HG02610 (cell line): ENCODE measurements around the gene AP1G1.

Source experiments
- ATAC-seq: cut with Tn5 transposase; IDR thresholded peaks from one replicate; pipeline ENCODE4 v1.9.1; 2021; ENCODE audit warnings: mild to moderate bottlenecking, moderate library complexity; ENCODE audit not compliant: unreplicated experiment

The AP1G1 gene

DNA sequence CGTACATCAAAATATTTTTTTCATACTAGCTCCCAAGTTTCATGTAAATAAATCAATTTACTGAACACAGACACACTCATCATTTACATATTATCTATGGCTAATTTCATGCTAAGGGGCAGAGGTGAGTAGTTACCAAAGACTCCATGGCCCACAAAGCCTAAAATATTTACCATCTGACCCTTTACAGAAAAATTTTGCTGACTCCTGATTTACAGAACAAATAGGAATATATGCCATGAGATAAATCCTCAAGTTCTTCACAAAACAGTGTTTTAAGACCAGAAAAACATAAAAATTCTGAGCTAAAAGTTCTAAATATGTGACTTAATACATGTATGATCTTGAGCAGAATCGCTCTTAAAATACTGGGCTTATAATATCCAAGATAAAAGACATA is 47.5 kb downstream of the AP1G1 start:
- ATAC-seq = no peak

DNA sequence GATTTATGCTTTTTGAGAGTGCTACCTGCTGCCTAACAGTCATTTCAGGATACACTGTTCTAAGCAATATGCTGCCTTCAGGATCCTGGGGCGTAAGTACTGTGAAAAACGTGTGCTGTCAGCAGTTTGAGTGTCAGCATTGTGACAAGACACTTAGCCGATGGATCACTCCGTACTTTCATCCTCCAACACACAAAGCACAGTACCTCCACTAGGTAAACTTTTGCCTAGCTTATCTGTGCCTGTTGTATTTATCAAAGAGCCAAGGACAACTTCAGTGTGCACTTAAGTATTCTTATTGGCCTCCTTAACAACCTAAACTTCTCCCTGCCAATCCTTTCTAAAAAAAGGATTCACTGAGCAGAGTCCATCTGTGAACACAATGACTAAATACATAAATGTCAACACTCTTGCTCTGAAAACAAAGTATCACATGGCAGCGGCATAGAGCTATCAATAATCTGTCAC is 50.3 kb downstream of the AP1G1 start:
- no peak for ATAC-seq

DNA sequence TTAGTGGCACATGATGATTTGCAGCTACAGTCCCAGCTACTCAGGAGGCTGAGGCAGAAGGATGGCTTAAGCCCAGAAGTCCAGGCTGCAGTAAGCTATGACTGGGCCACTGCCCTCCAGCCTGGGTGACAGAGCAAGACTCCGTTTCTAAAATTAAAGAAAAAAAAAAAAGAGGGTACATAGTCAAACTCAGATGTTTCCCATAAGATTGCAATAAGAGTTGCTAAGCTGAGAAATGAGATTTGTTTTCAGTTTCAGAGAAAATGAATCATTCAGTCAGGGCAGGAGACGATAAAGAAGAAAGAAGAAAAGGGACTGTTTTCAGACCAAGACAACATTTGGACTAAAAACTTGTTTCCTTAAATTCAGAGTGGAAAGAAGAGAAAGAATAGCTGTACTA is 54.0 kb downstream of the AP1G1 start:
- ATAC-seq = no peak

DNA sequence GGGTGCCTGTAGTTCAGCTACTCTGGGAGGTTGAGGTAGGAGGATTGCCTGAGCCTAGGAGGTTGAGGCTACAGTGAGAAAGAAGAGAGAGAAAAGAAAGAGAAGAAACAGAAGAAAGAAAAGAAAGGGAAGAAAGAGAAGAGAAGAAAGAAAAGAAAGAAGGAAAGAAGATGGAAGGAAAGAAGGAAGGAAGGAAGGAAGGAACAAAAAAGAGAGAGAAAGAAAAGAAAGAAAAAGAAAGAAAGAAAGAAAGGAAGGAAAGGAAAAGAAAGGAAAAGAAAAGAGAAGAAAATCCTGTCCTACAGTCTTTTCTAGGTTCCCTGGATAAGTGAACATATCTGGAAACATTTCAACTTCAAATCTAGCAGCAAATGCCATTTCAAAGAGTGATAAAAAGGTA is 54.5 kb downstream of the AP1G1 start:
- no peak for ATAC-seq

DNA sequence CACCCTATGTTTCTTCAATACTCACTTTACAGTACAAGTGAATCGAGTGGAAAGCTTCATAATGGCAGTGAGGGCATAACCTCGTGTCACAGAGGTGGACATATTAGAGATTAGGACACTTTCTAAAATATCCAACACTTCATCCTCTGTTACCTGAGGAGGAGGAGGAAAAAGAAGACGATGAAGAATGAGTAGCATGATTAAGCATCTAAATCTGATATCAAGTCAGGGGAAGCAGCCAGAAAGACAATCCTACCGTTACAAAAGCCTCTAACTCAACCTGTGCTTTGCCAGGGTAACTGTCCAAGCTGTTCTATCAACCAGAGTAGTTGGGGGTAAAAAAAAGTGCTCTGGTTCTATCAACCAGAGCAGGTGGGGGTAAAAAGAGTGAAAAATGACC is 60.4 kb downstream of the AP1G1 start:
- ATAC-seq = no peak

GRCh38 chr16:71746442-71747046 is 62.1 kb downstream of the AP1G1 start:
- ATAC-seq = no peak

DNA sequence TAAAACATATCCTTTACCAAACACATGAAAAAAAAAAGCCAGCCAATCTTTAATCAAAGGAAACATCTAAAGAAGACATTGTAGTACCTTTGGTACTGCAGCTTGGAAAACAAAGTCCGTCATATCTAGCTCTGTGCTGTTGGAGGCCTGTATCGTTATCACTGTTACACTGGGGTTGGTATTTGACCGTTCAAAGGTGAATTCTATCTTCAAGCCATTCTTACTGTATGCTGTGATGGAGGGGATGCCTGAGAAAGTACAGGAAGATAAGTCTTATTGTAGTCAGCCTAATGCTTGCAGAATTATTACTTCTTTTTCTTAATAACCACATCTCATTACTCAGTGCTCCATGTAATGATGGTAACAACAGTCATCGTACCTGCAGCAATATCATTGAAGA is 69.8 kb downstream of the AP1G1 start:
- no peak for ATAC-seq

DNA sequence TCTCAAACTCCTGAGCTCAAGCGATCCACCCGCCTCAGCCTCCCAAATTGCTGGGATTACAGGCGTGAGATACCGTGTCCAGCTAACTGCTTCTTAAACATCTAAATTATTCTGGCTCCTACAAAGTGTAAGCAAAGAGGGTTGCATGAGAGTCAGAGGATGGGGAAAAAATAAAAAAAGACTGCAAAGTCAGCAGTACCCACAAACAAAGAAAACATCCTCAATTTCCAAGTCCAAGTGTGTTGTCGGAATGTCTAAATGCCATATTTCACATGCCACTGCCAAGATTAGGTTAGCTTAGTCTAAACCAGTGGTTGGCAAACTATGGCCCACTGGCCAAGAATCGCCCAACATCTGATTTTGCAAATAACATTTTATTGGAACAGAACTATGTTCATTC is 71.1 kb downstream of the AP1G1 start:
- ATAC-seq = no peak

- ATAC-seq = no peak
These were observed 74.1 kb downstream of the AP1G1 start for GRCh38 chr16:71734511-71734910.

DNA sequence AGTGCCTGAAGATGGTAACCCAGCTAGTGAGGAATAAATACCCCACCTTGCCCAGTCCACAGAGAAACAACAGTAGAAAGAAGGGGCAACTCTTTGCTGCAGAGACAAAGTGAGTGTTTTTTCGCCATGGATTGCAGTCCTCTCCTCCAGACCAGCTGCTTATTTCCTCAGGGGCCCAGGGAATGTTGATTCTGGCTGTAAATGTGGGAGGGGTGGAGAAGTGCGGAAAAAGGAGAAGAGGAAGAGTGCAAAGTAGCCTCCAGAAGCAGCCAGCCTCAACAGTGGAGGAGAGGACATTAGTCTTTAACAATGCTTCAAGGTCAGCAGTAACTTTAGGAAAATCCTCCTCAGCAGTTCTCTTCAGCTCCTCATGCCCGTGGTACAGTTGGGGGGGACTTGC is 76.0 kb downstream of the AP1G1 start:
- no peak for ATAC-seq

GRCh38 chr16:71727551-71728324 is 80.9 kb downstream of the AP1G1 start:
- ATAC-seq = peak; percentile 28

DNA sequence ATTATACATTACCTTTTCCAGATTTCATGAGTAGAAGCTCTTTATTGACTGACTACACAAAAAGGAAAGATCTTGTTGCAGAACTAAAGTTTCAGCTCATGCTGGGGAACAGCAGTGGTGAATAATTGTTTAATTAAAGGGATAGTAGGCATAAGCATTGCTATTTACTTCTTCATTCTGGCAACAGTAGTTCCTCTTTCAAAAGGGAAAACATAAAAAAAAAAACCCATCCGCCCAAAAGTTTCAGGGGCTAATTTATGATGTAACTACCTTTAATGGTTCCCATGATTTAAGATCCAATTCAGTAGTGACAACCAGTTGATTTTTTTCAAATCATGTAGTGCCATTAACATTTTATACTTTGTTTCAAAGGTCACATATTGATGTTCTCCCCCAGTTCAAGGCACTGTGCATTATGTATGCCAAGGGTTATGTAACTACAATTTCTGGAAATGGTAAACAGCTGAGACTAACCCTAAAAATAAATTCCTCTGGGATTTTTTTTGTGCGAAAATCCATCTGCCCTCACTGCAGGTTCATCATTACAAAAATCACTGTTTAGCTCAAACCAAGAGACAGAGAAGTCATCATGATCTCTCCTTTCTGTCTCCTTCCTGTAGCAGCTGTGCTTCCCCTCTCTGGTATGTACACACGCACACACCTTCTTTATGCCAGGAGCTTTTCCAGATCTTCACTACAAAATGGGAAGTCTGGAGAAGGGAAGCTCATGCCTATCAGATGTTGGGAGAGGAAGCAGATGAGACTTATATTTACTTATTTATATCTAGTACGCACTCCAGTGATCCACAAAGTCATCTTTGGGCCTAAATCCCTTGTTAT is 81.9 kb downstream of the AP1G1 start:
- no peak for ATAC-seq

- ATAC-seq = no peak
These were observed 84.3 kb downstream of the AP1G1 start, which contains the start of gene PHLPP2 for GRCh38 chr16:71724320-71724751. PHLPP2 (minus strand) TSS chr16:71724701; CDS start chr16:71714795, 9,906 bp downstream.

DNA sequence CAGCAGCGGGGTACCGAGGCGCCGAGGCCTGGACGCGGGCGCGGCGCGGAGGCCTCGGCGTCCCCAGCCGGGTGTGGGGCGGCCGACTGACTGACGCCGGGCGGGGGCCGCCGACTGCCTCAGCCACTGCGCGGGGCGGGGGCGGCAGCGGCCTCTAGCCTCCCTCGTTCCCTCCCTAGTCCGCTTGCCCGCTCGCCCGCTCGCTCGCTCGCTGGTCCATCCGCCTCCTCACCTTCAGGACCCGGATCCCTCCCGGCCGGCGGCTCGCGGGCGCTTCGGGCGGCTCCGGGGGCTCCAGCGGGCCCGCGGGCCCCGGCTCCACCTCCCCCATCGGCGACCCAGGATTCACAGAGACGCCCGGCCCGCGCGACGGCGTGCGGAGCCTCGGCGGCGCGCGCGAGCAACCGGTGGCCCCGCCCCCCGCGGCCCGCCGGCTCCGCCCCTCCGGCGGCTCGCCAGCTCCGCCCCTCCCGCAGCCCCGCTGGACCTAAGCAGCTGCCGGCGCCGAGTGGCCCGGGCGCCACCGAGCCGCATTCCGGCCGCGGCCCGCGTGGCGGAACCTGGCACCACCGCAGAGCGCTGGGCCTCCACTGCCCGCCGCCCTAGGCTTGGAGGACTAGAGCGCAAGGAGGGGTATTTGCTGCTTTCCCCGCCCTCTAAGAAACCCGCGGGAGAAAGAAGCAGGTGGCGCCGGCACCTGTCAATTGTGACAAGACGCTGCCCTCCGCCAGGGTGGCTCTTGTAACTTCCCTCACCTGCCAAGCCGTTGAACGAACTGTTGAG is 84.9 kb downstream of the AP1G1 start:
- peak; percentile 75 for ATAC-seq

GRCh38 chr16:71722801-71723536 is 85.7 kb downstream of the AP1G1 start:
- peak; percentile 32 for ATAC-seq

DNA sequence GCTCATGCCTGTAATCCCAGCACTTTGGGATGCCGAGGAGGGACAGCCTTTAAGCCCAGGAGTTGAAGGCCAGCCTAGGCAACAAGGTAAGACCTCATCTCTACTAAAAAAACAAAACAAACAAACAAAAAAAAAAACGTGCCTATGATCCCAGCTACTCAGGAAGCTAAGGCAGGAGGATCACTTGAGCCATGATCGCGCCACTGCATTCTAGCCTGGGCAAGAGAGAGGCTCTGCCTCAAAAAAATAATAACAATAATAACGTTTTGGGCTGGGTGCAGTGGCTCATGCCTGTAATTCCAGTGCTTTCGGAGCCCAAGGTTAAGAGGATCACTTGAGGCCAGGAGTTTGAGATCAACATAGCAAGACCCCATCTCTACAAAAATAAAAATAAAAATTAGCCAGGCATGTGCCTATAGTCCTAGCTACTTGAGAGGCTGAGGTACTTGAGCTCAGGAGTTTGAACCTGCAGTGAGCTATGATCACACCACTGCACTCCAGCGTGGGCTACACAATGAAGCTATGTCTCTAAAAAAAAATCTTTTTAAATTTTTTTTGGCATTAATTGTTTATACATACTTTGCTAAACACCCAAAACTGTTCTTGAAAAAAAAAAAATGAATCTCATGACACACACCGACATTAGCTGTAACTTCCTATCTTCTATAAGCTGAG is 87.4 kb downstream of the AP1G1 start:
- ATAC-seq = no peak

- ATAC-seq = no peak
These were observed 96.1 kb downstream of the AP1G1 start for GRCh38 chr16:71712501-71712900.

GRCh38 chr16:71711789-71712188 is 96.8 kb downstream of the AP1G1 start:
- no peak for ATAC-seq

DNA sequence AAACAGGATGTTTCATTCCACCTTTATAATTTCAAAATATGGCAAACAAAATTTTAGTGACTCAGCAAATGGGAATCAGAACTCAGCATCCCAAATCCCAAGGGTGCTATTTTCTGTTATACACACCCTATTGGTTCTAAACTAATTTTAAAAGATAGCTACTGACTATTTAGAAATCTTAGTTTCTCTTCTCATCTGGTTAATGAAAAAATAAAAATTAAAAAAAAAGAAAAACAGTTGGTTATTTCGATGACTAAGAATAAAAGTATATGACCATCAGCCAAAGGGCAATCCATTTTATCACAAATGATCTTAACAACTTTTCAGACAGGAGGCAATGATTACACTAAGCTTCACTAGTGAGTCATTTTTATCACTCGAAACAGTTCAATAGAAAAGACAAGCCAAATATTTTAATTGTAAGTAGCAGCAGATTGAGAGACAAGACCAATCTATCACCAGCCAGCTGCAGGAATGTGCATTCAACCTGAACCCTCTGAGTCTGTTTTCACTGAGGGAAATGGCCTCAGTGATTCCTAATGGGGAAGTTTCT is 99.3 kb downstream of the AP1G1 start:
- no peak for ATAC-seq
